HG03064 (cell line): Measurements from ENCODE around the gene NFATC2IP.

Source experiments
- ATAC-seq: cut with Tn5 transposase; IDR thresholded peaks from one replicate; pipeline ENCODE4 v1.9.1; 2021; ENCODE audit warnings: low read depth; ENCODE audit not compliant: unreplicated experiment

The NFATC2IP gene

DNA sequence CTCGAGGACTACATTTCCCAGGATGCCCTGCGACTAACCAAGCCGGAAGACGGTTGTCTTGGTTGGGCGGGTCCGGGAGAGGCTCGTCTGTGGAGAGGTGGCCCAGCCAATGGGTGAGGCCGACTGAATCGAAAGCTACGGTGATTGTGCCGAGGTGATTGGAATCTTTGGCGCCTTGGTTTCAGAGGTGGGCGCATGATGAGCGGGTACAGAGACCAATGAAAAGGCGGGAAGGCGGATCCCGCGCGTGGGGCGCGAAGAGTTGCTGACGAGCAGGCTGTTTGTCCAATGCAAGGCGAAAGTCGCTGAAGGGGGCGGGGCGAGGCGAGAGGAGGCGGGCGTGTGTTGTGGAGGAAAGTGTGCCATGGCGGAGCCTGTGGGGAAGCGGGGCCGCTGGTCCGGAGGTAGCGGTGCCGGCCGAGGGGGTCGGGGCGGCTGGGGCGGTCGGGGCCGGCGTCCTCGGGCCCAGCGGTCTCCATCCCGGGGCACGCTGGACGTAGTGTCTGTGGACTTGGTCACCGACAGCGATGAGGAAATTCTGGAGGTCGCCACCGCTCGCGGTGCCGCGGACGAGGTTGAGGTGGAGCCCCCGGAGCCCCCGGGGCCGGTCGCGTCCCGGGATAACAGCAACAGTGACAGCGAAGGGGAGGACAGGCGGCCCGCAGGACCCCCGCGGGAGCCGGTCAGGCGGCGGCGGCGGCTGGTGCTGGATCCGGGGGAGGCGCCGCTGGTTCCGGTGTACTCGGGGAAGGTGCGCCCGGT, at the start of gene NFATC2IP:
Gene NFATC2IP, plus strand, starts transcription at position 290 of the 762 bp plus-strand sequence. Its CDS starts 75 bp downstream, at position 365.
- peak; percentile 83 for ATAC-seq

DNA sequence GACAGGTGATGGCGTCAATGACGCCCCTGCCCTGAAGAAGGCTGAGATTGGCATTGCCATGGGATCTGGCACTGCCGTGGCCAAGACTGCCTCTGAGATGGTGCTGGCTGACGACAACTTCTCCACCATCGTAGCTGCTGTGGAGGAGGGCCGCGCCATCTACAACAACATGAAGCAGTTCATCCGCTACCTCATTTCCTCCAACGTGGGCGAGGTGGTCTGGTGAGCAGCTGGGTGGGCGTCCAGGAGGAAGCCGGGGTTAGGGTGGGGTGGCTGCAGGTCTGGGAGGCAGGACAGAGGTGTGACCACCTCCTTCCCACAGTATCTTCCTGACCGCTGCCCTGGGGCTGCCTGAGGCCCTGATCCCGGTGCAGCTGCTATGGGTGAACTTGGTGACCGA, 48.9 kb upstream of the NFATC2IP start:
- ATAC-seq, result no peak

DNA sequence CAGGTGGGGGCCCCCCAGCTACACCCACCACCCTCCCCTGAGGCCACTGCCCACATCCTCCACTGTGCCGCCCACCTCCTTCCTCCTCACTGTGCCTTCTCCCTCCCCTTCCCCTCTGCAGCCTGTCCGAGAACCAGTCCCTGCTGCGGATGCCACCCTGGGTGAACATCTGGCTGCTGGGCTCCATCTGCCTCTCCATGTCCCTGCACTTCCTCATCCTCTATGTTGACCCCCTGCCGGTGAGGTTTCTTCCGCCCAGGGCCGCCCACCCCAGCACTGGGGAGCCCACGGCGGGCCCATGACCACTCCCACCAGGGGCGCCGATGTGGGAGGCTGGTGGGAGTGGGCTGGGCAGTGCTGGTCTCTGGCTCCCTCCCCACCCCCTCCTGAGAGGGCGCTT, 47.8 kb upstream of the NFATC2IP start:
- ATAC-seq, result no peak

DNA sequence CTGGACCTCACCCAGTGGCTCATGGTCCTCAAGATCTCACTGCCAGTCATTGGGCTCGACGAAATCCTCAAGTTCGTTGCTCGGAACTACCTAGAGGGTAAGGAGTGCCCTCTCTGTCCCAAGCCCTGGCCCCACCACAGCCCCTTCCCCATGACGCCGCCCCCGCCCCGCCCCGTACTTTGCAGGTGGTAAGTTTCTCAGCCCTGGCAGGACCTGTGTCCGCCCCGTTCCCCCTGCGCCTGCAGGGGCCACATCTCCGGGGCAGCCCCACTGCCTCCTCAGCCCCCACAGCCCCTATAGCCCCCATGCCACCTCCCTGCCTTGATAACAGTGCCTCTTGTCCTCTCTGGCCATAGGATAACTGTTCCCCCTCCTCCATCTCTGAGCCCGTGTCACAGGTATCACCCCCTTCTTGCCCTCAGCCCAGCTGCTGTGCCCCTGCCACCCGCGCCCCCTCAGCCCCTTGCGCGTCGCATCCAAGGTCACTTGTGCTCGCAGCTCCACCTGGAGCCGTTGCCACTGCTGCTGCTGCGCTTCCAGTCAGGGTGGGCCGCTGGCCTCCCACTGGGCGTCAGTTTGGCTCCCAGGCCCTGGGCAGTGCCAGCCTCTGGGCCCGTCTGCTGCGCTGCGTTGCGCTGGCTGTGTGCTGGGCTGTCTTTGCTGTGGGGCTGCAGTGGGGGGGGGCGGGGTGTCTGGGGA, 47.2 kb upstream of the NFATC2IP start:
- ATAC-seq, result no peak

DNA sequence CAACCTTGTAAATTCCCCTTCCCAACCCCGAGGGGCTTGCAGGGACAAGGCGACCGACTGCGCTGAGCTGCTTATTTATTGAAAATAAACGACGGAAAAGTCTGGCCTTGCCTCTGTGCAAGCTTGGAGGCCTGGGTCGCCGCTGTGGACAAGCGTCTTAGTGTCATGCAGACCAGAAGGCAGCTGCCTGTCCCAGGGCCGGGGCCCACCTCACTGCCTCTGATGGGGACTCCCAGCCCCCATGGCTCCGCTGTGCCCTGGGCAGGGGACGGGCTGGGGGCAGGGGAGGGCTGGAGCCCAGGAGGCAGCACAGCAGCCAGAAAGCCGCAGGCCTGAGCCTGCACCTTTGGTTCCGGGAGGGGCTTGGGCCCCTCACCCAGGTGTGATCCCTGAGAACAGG, 46.4 kb upstream of the NFATC2IP start:
- ATAC-seq, result no peak

DNA sequence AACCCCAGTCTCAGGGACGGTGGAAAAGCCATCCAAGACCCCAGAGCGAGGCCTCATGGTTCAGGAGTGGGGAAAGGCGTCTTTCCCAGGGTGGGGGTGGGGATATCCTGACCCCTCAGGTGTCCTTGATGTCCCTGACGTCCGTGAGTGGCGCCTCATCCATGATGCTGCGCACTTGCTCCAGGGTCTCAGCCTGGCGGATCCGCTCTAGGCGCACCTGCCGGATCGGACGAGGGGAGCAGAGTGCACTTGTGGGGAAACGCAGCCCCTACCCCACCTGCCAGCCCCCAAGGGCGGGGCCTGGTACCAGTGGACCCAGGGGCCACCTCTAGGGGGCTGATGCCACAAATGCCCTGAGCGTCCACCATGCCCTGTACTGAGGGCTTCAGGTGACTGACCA, 45.9 kb upstream of the NFATC2IP start:
- ATAC-seq, result no peak

DNA sequence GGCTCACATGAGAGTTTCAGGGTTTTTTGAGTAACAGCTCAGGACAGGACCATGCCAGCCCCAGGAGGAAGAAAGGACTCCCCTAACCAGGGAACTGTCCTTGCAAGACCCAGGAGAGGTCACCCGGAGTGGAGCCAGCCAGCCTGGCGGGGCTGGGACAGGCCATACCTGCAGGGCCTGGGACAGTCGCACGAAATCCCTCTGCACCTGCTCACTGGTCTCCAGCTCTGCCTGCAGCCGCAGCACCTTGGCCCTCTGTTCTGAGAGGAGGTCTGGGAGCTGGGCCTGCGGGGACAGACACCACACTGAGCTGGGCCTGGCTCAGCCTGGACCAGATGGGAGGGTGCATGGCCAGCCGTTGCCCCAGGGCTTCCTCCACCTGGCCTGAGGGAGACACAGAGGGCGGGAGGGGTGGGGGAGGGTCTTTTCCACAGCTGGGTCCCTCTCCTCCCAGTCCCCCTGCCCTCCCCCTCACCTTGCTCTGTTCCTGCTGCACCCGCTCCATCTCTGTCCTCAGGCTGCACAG, 45.4 kb upstream of the NFATC2IP start:
- ATAC-seq, result no peak

DNA sequence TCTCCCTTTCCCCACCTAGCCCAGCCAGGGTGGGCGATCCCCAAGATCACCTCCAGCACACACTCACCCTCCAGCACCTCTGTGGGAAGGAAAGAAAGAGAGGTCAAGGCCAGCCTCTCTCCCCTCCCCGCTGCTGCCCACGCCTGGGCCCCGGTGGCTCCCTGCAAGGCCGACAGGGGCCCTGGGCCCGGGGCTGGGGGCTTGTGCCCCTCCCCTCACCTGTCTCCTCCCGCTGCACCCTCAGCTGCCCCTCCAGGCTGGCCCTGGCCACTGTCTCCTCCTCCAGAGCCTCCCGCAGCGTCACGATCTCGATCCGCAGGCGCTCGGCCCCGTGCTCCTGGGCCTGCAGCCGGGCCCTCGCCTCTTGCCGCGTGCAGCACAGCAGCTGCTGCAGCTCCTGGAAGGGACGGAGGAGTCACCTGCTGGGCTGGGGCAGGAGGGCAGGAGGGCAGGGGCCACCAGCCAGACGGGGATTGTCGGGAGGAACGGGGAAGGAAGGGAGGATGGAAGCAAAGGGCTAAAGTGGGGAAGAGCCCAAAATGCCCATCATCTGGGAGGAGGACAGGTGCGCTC, 44.9 kb upstream of the NFATC2IP start:
- no peak for ATAC-seq

DNA sequence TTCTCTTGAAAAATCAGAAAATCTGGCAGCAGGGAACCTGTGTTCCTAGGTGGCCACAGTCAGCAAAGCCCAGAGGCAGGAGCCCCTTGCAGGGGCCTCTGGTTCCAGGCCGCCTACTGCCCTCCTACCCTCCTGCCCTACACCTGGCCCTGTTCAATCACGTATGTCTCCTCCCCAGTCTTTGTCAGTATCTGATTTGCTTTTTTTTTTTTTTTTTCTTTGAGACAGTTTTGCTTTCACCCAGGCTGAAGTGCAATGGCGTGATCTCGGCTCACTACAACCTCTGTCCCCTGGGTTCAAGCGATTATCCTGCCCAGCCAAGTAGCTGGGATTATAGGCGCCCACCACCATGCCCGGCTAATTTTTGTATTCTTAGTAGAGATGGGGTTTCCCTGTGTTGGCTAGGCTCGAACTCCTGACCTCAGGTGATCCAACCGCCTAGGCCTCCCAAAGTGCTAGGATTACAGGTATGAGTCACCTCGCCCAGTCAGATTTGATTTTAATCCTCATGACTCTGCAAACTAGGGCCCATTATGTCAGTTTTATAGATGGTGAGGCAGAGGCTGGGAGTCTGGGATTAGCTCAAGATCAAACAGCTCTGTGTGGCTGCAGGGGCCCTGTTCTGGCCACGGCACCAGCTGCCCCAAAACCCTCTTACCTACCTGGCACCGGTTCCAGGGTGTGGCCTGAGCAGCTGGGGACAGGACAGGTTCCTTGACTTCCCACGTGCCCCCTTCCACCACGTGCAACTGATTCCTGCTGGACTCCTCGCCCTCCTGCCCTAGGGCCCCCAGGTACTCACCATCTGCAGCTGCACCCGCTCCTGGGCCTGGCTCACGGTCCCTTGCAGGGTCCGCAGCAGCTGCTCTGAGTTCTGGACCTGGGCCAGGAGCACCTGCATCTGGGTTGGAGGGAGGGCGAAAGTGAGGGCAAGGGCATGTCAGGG, 40.4 kb upstream of the NFATC2IP start:
- ATAC-seq, result no peak

DNA sequence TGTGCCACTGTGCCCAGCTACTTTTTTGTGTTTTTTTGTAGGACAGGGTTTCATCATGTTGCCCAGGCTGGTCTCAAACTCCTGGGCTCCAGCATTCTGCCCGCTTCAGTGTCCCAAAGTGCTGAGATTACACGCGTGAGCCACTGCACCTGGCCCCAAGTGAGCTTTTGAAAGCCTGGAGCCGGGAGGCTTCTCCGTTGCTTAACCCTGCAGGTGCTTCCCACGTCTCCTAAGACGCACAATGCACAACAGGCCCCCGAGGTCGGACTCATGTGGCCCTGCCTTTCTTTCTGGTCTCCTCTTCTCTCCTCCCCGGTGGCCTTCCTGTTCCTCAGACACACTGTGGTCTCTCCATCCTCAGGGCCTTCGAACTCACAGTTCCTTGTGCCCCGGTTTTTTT, 38.2 kb upstream of the NFATC2IP start:
- no peak for ATAC-seq

DNA sequence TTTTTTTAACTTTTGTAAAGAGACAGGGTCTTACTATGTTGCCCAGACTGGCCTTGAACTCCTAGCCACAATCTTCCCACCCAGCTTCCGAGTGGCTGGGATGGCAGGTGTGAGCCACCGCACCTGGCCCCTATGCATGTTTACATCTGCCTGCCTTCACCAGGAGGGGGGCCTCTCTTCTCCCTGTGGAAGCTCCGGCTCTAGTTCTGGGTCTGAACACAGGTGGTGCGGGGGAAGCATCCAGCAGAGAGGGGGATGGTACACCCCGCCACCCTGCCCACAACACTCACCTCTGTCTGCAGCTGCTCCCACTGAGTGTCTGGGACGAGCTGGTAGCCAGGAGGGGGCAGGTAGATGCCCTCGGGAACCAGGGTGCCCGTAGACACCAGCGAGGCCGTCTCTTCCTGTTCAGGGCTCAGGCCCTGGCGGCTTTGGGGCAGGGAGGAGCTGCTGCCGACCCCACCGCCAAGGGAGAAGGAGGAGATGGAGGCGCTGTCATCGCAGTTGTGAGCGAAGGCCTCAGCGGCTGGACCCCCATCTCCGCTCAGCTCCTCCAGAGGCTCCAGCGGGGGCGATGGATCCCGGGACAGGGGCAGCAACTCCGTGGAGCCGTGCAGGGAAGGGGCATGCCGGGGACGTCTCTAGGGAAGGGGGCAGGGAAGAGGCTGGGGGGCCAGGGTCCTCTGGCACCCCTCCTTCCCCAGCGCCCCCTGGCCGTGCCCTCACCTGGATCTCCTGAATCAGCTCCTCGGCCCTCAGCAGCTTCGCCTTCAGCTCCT, 36.6 kb upstream of the NFATC2IP start:
- no peak for ATAC-seq

DNA sequence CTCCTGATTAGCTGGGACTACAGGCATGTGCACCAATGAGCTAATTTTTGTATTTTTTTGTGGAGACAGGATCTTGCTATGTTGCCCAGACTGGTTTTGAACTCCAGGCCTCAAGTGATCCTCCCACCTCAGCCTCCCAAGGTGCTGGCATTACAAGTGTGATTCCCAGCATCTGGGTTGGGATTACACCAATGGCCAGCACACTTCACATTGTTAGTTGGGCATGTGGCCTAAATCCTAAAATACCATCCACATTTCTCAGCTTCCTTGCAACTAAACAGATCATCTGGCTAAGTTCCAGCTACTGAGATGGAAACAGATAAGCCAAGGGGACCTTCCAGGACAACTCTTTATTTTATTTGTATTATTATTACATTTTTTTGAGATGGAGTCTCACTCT, 35.6 kb upstream of the NFATC2IP start:
- ATAC-seq, result no peak

DNA sequence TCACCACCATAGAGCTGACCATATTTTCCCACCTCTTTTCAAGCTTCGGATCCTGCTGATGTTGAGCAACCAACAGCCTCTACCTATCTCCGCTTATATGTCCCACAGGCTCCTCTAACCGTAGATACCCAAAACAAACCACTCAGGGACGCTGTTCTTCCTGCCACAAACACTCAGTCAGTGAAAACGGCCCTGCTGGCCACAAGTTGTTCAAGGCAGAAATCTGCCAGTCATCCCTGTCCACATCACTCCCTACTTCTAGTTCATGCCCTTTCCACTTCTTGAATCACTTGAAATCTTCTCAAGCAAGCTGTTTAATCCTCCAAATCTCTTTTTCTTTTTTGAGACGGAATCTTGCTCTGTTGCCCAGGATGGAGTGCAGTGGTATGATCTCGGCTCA, 33.6 kb upstream of the NFATC2IP start:
- no peak for ATAC-seq

DNA sequence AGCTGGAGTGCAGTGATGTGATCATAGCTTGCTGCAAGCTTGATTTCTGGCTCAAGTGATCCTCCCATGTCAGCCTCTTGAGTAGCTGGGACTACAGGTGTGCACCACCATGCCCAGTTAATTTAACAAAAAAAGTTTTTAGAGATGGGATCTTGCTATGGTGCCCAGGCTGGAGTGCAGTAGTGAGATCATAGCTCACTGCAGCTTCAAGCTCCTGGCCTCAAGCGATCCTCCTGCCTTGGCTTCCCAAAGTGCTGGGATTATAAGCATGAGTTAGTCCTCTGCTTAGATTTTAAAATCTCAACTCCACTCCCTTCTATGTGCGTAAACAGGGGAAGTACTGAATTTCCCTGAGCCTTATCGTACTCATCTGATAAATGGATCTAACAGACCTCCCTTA, 32.0 kb upstream of the NFATC2IP start:
- no peak for ATAC-seq

DNA sequence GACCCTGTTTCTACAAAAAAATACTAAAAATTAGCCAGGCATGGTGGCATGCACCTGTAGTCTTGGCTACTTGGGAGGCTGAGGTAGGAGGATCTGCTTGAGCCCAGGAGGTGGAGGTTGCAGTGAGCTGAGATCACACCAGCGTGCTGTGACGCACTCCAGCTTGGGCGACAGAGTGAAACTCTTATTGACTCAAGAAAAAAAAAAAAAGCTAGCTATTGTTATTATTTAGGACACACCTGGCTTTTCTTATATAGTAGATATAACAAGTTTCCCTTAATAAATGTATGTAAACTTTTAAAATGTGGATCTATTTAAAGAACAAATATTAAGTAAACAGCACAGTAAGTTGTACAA, 27.5 kb upstream of the NFATC2IP start:
- no peak for ATAC-seq

DNA sequence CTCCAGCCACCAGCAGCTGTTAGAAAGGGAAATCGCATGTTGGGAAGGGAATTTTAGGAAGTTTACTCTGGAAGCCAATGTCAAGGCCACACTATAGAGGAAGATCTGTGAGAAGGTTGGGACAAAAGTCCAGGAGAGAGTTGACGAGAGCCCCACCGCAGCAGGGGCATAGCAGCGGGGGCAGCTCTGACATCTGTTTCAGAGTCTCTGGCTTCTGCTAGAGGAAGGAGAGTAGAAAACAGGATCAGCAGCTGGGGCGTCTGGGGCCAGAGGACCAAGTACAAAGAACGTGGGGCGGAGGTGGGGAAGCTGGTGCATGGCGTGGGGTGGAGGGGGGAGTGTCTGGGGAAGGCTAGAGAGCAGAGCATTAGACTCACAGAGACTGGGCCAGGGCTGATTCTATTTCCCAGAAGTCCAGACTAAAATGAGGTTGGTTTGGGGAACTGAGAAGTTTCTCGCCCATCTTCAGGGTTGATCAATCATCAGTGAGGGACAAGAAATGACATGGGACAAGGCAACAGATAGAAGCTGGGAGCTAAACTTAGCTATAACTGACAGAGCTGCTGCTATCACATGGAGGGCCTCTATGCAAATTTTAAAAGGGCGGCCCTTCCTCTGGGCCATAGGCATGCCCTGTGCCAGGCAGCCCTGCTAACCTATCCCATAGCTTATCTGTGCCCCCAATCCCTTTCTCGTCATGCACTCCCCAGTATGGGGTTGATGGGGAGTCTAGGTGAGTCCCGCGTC, 26.9 kb upstream of the NFATC2IP start:
- peak; percentile 55 for ATAC-seq

DNA sequence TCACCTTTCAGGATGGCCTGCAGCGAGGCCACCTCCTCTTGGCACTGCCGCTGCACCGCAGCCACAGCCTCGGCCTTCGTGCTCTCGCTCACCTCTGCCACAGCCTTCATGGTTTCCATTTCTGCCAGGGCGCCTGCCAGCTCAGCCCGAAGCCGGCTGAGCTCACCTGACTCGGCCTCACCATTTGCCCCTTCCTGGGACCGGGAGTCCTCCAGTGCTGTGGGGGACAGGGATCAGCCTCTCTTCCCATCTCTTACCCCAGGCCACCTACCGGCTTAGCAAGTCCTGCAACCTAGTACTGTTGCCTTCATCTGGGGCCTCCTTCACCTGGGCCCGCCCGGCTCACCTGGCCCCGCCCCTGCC, 26.4 kb upstream of the NFATC2IP start:
- ATAC-seq, result no peak

DNA sequence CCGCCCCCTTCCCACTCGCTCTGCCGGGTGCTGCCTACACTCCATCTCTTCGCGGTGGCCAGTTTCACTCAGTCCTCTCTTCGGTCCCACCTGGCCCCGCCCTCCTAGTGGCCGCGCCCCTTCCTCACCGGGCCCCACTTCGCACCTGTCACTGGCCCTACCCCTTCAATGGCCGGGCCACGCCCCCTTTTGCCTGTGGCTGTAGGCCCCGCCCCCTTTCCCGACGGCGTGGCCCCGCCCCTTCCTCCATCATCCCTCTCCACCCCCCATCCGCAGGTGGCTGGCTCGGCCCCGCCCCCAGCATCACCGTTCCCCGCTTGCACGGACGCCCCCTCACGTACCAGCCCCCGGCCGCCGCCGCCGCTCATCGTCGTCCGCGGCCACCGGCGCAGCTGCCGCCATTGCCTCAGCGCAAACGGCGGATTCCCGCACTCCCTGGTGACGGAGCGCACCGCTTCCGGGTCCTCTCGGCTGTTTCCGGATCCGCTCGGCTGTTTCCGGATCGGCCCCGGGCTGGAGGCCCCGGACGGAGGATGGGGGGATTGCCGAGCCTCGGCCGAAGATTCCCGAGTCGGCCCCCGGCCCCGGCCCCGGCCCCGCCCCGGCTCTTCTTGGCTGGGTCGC, 25.9 kb upstream of the NFATC2IP start, which contains the start of gene RABEP2:
Gene RABEP2, minus strand, starts transcription at position 477 of the 624 bp plus-strand sequence. Its CDS starts 75 bp downstream, at position 402.
- peak; percentile 45 for ATAC-seq
